Natural killer cell (primary cell): ENCODE measurements around the gene GBA2. TPM values are rescaled to one million over a fixed set of nuclear protein-coding genes. Genes with fewer than 3 reads are reported as not detected.

Source experiments
- ATAC-seq, 3 donors: fragments of 150-1000 bp in 2 of 3; fragments of 200-7000 bp in 1 of 3; cut with Tn5 transposase; 1 replicate in 1 of 3; 2 replicates in 2 of 3; pipeline ENCODE4 v1.10.0; 2021; ENCODE audit warnings: mild to moderate bottlenecking in 2 of 3, moderate library complexity in 2 of 3
- DNase-seq, 2 donors: peaks; one replicate each; pipeline versions ENCODE4 v3.0.0 to v3.0.0-alpha.2; 2013 to 2021; ENCODE audit warnings: mixed read lengths in 1 of 2
- H3K27ac ChIP-seq: one replicate; pipeline ENCODE4 v1.5.1; 2013; ENCODE audit warnings: mild to moderate bottlenecking, low read length
- H3K27me3 ChIP-seq: one replicate; pipeline ENCODE4 v1.6.1; 2013; ENCODE audit warnings: low read length; ENCODE audit not compliant: control insufficient read depth, insufficient read depth
- H3K36me3 ChIP-seq: one replicate; pipeline ENCODE4 v1.6.1; 2013; ENCODE audit warnings: low read length; ENCODE audit not compliant: control insufficient read depth, insufficient read depth
- H3K4me1 ChIP-seq: one replicate; pipeline ENCODE4 v1.6.1; 2013; ENCODE audit warnings: low read length; ENCODE audit not compliant: control insufficient read depth, insufficient read depth
- H3K4me3 ChIP-seq: one replicate; pipeline ENCODE4 v1.5.1; 2013; ENCODE audit warnings: low read length
- H3K9me3 ChIP-seq: one replicate; pipeline ENCODE4 v1.6.1; 2013; ENCODE audit warnings: low read length; ENCODE audit not compliant: control insufficient read depth, insufficient read depth
- H3K27ac Mint-ChIP-seq, 2 donors: one replicate each; pipeline ENCODE4 v1.8.0; 2022; ENCODE audit warnings: mild to moderate bottlenecking in 2 of 2, mixed read lengths in 2 of 2, moderate library complexity in 1 of 2
- H3K27me3 Mint-ChIP-seq, 2 donors: one replicate each; pipeline ENCODE4 v1.8.0; 2022; ENCODE audit warnings: low read depth in 2 of 2, mixed read lengths in 2 of 2
- H3K36me3 Mint-ChIP-seq: one replicate; pipeline ENCODE4 v1.8.0; 2022; ENCODE audit warnings: mixed read lengths
- H3K4me1 Mint-ChIP-seq, 2 donors: one replicate each; pipeline ENCODE4 v1.8.0; 2022; ENCODE audit warnings: mixed read lengths in 2 of 2
- H3K4me3 Mint-ChIP-seq: one replicate; pipeline ENCODE4 v1.8.0; 2022; ENCODE audit warnings: mild to moderate bottlenecking, moderate library complexity, mixed read lengths
- H3K9me3 Mint-ChIP-seq, 2 donors: one replicate each; pipeline ENCODE4 v1.8.0; 2022; ENCODE audit warnings: mixed read lengths in 2 of 2
- WGBS: methylation state at CpG from one replicate; pipeline ENCODE4 v1.1.7; 2013; ENCODE audit warnings: missing lambda C conversion rate; ENCODE audit not compliant: insufficient coverage; 5-methylcytosine and 5-hydroxymethylcytosine counted together
- intact Hi-C: fragments of 100-400 bp; cut with micrococcal nuclease; formaldehyde crosslinking; loops from one replicate; pipeline ENCODE4 v1.14.2; 2022
- total RNA-seq, 4 donors: library from RNA; stranded (reverse); fragments of 120-200 nt in 1 of 4; gene quantifications; one replicate each; pipeline versions ENCODE4 v1.2.3 to v1.2.4, GENCODE V29; 2013 to 2022
- TF ChIP-seq, protein P1 (sequence below): fragments of 200-600 bp; IDR thresholded peaks from one replicate; pipeline ENCODE4 v1.8.0; 2022; ENCODE audit warnings: antibody characterized with exemption

GBA2 gene
- total RNA-seq, 3 donors from 2014 or later (not counting 1 experiment from before 2014, with no cell fraction given): 76.4 to 118 (median 101) TPM

DNA sequence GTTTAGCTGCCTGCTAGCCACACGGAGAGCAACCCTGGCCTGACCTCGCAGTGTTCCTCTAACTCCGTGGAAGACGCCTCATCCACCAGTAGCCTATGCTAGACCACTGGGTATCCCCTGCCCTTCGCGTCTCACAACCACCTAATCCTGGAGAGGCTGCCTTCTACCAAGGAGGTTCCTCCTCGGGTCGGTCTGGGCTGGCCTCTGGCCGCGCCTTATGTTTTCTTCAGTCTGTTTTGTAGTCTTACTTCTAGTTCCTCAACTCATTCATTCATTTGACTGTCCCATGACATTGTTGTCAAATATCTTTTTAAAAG is 57.7 kb downstream of the GBA2 start:
- DNase-seq (no peak), ATAC-seq (peak in 1 of 3 donors; percentile 35)
- Histone ChIP-seq H3K9me3 (no peaks in the 10 kb centered on the region), H3K36me3 (peaks cover 7% of the 10 kb centered on the region), H3K4me1 (peaks cover 18% of the 10 kb centered on the region), H3K4me3 (peak overlapping the region; percentile 78), H3K27me3 (no peaks in the 10 kb centered on the region), H3K27ac (peak overlapping the region; percentile 47)
- Mint-ChIP-seq H3K4me1 (peaks cover under 1 to 26% of the 10 kb centered on the region in 2 donors), H3K36me3 (no peaks in the 10 kb centered on the region), H3K27ac (peak overlapping the region; percentile 78 to 84), H3K9me3 (no peaks in the 10 kb centered on the region), H3K27me3 (no peaks in the 10 kb centered on the region), H3K4me3 (peak overlapping the region; percentile 90)
- WGBS: 27% methylated on average over 10 of the region's 10 CpGs
- intact Hi-C loops: no loop called here
- TF ChIP-seq, protein P1, sequence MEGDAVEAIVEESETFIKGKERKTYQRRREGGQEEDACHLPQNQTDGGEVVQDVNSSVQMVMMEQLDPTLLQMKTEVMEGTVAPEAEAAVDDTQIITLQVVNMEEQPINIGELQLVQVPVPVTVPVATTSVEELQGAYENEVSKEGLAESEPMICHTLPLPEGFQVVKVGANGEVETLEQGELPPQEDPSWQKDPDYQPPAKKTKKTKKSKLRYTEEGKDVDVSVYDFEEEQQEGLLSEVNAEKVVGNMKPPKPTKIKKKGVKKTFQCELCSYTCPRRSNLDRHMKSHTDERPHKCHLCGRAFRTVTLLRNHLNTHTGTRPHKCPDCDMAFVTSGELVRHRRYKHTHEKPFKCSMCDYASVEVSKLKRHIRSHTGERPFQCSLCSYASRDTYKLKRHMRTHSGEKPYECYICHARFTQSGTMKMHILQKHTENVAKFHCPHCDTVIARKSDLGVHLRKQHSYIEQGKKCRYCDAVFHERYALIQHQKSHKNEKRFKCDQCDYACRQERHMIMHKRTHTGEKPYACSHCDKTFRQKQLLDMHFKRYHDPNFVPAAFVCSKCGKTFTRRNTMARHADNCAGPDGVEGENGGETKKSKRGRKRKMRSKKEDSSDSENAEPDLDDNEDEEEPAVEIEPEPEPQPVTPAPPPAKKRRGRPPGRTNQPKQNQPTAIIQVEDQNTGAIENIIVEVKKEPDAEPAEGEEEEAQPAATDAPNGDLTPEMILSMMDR: no peak

DNA sequence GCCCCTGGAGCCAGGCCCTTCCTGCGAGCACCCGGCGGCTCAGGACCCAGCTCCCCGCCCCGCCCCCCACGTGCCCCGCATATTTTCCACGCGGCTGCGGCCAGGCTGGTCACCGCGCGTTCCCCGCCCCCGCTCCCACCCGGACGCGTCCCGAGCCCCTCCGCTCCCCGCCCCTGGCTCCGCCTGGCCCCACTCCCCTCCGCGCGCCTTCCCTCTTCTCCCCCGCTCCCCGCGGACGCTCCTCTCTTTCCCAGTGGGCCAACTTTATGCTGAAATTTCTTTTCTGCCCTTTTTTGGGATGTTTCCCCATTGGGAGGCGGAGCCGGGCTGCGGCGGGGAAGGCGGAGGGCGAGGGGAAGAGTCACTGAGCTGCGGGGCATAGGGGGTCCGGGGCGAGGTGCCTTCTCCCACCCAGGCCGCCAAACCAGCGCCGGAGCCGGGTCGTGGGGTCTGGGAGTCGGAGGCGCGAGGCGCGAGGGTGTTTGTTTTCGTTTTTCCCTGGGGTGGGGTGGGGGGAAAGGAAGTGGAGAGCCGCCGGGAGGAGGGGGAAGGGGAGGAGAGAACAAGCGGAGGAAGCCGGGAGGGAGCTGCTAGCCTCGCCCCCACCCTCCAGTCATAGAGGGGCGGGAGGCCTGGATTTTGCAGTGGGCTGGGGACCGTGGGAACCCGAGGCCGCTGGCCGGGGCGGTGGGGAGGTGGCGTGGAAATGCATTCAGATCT is 58.3 kb downstream of the GBA2 start:
- H3K4me1 ChIP-seq: peaks cover 17% of the 10 kb centered on the region
- Mint-ChIP-seq H3K4me3 (peak overlapping the region; percentile 90), H3K27ac (peak overlapping the region; percentile 78 to 84), H3K27me3 (no peaks in the 10 kb centered on the region), H3K9me3 (no peaks in the 10 kb centered on the region), H3K4me1 (peaks cover 0 to 25% of the 10 kb centered on the region in 2 donors), H3K36me3 (no peaks in the 10 kb centered on the region)
- peaks cover 2% of the 10 kb centered on the region for H3K36me3 ChIP-seq
- DNase-seq (peak; percentile 19 to 56), ATAC-seq (peak; percentile 61 to 68 (median 65))
- peak overlapping the region; percentile 78 for H3K4me3 ChIP-seq
- no peaks in the 10 kb centered on the region for H3K27me3 ChIP-seq
- peak overlapping the region; percentile 47 for H3K27ac ChIP-seq
- H3K9me3 ChIP-seq: no peaks in the 10 kb centered on the region
- WGBS: under 1% methylated on average over 61 of the region's 61 CpGs
- intact Hi-C loops: no loop called here
- TF ChIP-seq, protein P1: no peak

DNA sequence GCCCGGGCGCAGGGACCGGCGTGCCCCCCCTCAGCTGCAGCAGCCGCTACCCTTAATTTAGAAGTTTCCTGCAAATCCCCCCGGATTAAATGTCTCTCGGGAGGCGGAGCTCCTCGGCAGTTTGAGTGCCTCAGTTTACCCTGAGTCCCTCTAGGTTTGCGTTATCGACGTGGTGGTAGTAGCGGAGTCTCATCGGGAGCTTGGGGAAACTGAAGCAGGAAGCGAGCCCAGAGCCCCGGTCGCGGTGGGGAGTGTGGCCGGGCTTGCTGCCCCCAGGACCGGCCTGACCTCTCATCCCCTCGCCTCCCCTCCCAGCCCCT is 58.8 kb downstream of the GBA2 start:
- no peaks in the 10 kb centered on the region for H3K27me3 ChIP-seq
- Mint-ChIP-seq H3K27me3 (no peaks in the 10 kb centered on the region), H3K4me3 (peak overlapping the region; percentile 84), H3K27ac (peak overlapping the region in 1 of 2 donors; percentile 84), H3K36me3 (no peaks in the 10 kb centered on the region), H3K4me1 (peaks cover 0 to 25% of the 10 kb centered on the region in 2 donors), H3K9me3 (no peaks in the 10 kb centered on the region)
- no peak overlapping the region for H3K27ac ChIP-seq
- DNase-seq: peak in 1 of 2 donors; percentile 33
- 3% methylated on average over 21 of the region's 21 CpGs for WGBS
- ATAC-seq: peak in 2 of 3 donors; percentile 7 to 24
- peaks cover 17% of the 10 kb centered on the region for H3K4me1 ChIP-seq
- peaks cover under 1% of the 10 kb centered on the region for H3K36me3 ChIP-seq
- peak overlapping the region; percentile 78 for H3K4me3 ChIP-seq
- intact Hi-C loops: no loop called here
- TF ChIP-seq, protein P1: no peak
- no peaks in the 10 kb centered on the region for H3K9me3 ChIP-seq
